ENCODE measurements around the gene RNF146. TPM values are rescaled to one million over a fixed set of nuclear protein-coding genes. Genes with fewer than 3 reads are reported as not detected.
A peak's percentile ranks its signal among the peaks of the same experiment; 100 is the strongest.

Gene RNF146
- total and polyA plus RNA-seq, 2 of the 13 experiments (the other 11 are each of a cell fraction or from before 2014, with no cell fraction given), result 18.8 to 27.6 TPM

DNA sequence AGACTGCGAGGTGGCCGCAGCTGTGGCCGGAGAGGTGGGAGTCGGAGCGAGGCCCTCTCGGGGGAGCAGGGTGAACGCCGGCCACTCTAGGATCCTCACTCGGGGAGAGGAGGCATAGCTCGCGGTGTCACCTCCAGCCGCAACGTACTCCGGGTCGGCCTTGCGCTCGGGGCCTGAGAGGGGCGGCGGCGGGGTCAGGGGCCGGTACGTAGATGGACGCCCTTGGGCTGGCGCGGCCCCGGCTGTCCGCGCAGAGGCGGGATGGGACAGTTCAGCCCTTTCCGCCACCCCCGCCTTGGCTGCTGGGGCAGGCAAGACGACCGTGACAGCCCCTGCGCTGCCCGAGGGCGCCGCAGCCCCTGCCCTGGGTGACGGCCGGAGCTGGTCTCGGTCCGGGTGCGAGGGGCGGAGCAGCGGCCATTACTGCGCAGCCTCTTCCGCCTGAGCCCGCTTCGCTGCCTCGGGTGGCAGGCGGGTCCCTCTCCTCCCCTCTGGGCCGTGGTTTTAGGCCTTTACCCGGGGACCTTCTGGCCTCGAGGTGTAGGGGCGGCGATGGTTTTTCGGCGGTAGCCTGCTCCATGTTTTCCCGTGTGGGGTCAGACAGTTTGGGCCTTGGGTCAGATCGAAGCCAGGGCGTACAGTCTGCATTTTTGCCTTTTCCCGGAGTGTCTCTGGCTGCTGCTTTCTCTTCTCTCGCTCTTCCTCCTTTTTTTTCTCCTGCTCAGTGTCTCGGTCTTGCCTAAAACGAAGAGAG, 405 bp downstream of the RNF146 start (continued):
- TF ChIP-seq CEBPZ (IDR thresholded peaks at IDR 0.05; ENCODE audit: low read length), result no peak
- TF ChIP-seq ZNF460 (CRISPR knock-in tag; IDR thresholded peaks at IDR 0.05; ENCODE audit: borderline replicate concordance), result no peak
- peak; percentile 73; the same call in 1 of the 2 replicates for TF ChIP-seq NFKB2 (CRISPR knock-in tag; IDR thresholded peaks at IDR 0.05; ENCODE audit: borderline replicate concordance)
- peak; percentile 13; the same call in 1 of the 2 replicates for TF ChIP-seq BRCA1 (CRISPR knock-in tag; IDR thresholded peaks at IDR 0.05)
- TF ChIP-seq SMARCE1 (IDR thresholded peaks at IDR 0.05; ENCODE audit: borderline replicate concordance), result no peak
- no peak for TF ChIP-seq RNF2 (conservative IDR thresholded peaks at IDR 0.05; ENCODE audit: low read depth)
- TF ChIP-seq ZNF430 (CRISPR knock-in tag; IDR thresholded peaks at IDR 0.05), result peak; percentile 92; the same call in 1 of the 2 replicates
- TF ChIP-seq SETDB1 (CRISPR knock-in tag; IDR thresholded peaks at IDR 0.05; ENCODE audit: borderline replicate concordance), result no peak
- TF ChIP-seq SNAPC2 (CRISPR knock-in tag; IDR thresholded peaks at IDR 0.05), result no peak
- TF ChIP-seq ZEB1 (IDR thresholded peaks at IDR 0.05; ENCODE audit: insufficient replicate concordance, low read depth), result no peak
- TF ChIP-seq KAT8 (CRISPR knock-in tag; IDR thresholded peaks at IDR 0.05), result peak; percentile 85
- TF ChIP-seq ZBTB1 (CRISPR knock-in tag; IDR thresholded peaks at IDR 0.05; ENCODE audit: borderline replicate concordance), result peak; percentile 8; the same call in 1 of the 2 replicates
- no peak for TF ChIP-seq HHEX (CRISPR knock-in tag; IDR thresholded peaks at IDR 0.05)
- no peak for TF ChIP-seq ZNF567 (CRISPR knock-in tag; IDR thresholded peaks at IDR 0.05; ENCODE audit: borderline replicate concordance)
